ENCODE results near the gene TRIM38. TPM values are rescaled to one million over a fixed set of nuclear protein-coding genes. Genes with fewer than 3 reads are reported as not detected.

Gene TRIM38
- total RNA-seq, 1 donor: 13.8 TPM

GRCh38 chr6:25950297-25950696 is 12.3 kb upstream of the TRIM38 start:
- DNase-seq (ENCODE audit: low read depth): no peak

GRCh38 chr6:25951296-25952032 is 11.1 kb upstream of the TRIM38 start:
- DNase-seq (ENCODE audit: low read depth): no peak
- no peak for TF ChIP-seq CTCF (IDR thresholded peaks at IDR 0.05; ENCODE audit: insufficient read depth, low read depth, low read length)
- no peak overlapping the region for H3K4me3 ChIP-seq (ENCODE audit: low read depth, low read length)

More at GRCh38 chr6:25950297-25950696, 12.3 kb upstream of the TRIM38 start:
- no peak overlapping the region for H3K4me3 ChIP-seq (ENCODE audit: low read depth, low read length)
- TF ChIP-seq CTCF (IDR thresholded peaks at IDR 0.05; ENCODE audit: insufficient read depth, low read depth, low read length): no peak

- no peak for DNase-seq (ENCODE audit: low read depth)
- no peak for TF ChIP-seq CTCF (IDR thresholded peaks at IDR 0.05; ENCODE audit: insufficient read depth, low read depth, low read length)
- H3K4me3 ChIP-seq (ENCODE audit: low read depth, low read length): no peak overlapping the region
Measured at GRCh38 chr6:25952535-25952934, 10.1 kb upstream of the TRIM38 start.

GRCh38 chr6:25953733-25954132 is 8.9 kb upstream of the TRIM38 start:
- TF ChIP-seq CTCF (IDR thresholded peaks at IDR 0.05; ENCODE audit: insufficient read depth, low read depth, low read length): no peak
- no peak overlapping the region for H3K4me3 ChIP-seq (ENCODE audit: low read depth, low read length)
- DNase-seq (ENCODE audit: low read depth): no peak

GRCh38 chr6:25954756-25955155 is 7.8 kb upstream of the TRIM38 start:
- TF ChIP-seq CTCF (IDR thresholded peaks at IDR 0.05; ENCODE audit: insufficient read depth, low read depth, low read length): no peak
- DNase-seq (ENCODE audit: low read depth): no peak
- H3K4me3 ChIP-seq (ENCODE audit: low read depth, low read length): no peak overlapping the region

GRCh38 chr6:25956226-25956625 is 6.4 kb upstream of the TRIM38 start:
- DNase-seq (ENCODE audit: low read depth): no peak
- H3K4me3 ChIP-seq (ENCODE audit: low read depth, low read length): no peak overlapping the region
- TF ChIP-seq CTCF (IDR thresholded peaks at IDR 0.05; ENCODE audit: insufficient read depth, low read depth, low read length): no peak

- no peak for TF ChIP-seq CTCF (IDR thresholded peaks at IDR 0.05; ENCODE audit: insufficient read depth, low read depth, low read length)
- no peak for DNase-seq (ENCODE audit: low read depth)
- H3K4me3 ChIP-seq (ENCODE audit: low read depth, low read length): no peak overlapping the region
Measured at GRCh38 chr6:25958700-25959162, 3.9 kb upstream of the TRIM38 start.

Measured in fibroblast of villous mesenchyme (primary cell).